Hepatocyte (in vitro differentiated cells): ENCODE results near the gene CC2D1A. TPM values are rescaled to one million over a fixed set of nuclear protein-coding genes. Genes with fewer than 3 reads are reported as not detected.
A peak's percentile ranks its signal among the peaks of the same experiment; 100 is the strongest.

ENCODE experiments used
- DNase-seq: peaks from one replicate; pipeline ENCODE4 v3.0.0-alpha.2; 2016; ENCODE audit warnings: low spot score
- H2AFZ ChIP-seq: fragments of 200-600 bp; sonication (generic); 2 replicates; pipeline ENCODE4 v1.6.0; 2016; ENCODE audit warnings: antibody characterized with exemption, mild to moderate bottlenecking
- H3K27ac ChIP-seq: fragments of 200-600 bp; sonication (generic); 2 replicates; pipeline ENCODE4 v1.5.1; 2016; ENCODE audit warnings: mild to moderate bottlenecking
- H3K27me3 ChIP-seq: fragments of 200-600 bp; sonication (generic); 2 replicates; pipeline ENCODE4 v1.6.1; 2016
- H3K36me3 ChIP-seq: fragments of 200-600 bp; sonication (generic); replicated peaks from 2 replicates; pipeline ENCODE4 v1.5.1; 2016; ENCODE audit warnings: low read depth; ENCODE audit not compliant: insufficient read depth
- H3K4me1 ChIP-seq: fragments of 200-600 bp; sonication (generic); 2 replicates; pipeline ENCODE4 v1.5.1; 2016; ENCODE audit warnings: mild to moderate bottlenecking, moderate library complexity; ENCODE audit not compliant: insufficient read depth
- H3K4me2 ChIP-seq: fragments of 200-600 bp; sonication (generic); 2 replicates; pipeline ENCODE4 v1.6.0; 2016
- H3K4me3 ChIP-seq: fragments of 200-600 bp; sonication (generic); 2 replicates; pipeline ENCODE4 v1.5.1; 2016; ENCODE audit warnings: mild to moderate bottlenecking
- H3K79me2 ChIP-seq: fragments of 200-600 bp; sonication (generic); 2 replicates; pipeline ENCODE4 v1.6.0; 2017; ENCODE audit warnings: mild to moderate bottlenecking
- H3K9me2 ChIP-seq: fragments of 200-600 bp; sonication (generic); replicated peaks from 2 replicates; pipeline ENCODE4 v1.6.0; 2017; ENCODE audit warnings: mild to moderate bottlenecking; ENCODE audit not compliant: insufficient read depth
- H3K9me3 ChIP-seq: fragments of 200-600 bp; sonication (generic); 2 replicates; pipeline ENCODE4 v1.5.1; 2016; ENCODE audit warnings: low read depth, mild to moderate bottlenecking
- H4K20me1 ChIP-seq: fragments of 200-600 bp; sonication (generic); 2 replicates; pipeline ENCODE4 v1.6.0; 2016; ENCODE audit warnings: mild to moderate bottlenecking; ENCODE audit not compliant: insufficient read depth, poor library complexity, severe bottlenecking
- EZH2 ChIP-seq: fragments of 200-600 bp; sonication (generic); IDR thresholded peaks from 2 replicates; pipeline ENCODE4 v1.6.1; 2016; ENCODE audit warnings: antibody characterized with exemption, mild to moderate bottlenecking, borderline replicate concordance
- EZH2phosphoT487 ChIP-seq: fragments of 200-600 bp; sonication (generic); IDR thresholded peaks from one replicate; pipeline ENCODE4 v1.6.1; 2018; ENCODE audit warnings: antibody characterized with exemption, mild to moderate bottlenecking, low read depth, moderate library complexity; ENCODE audit not compliant: unreplicated experiment, severe bottlenecking
- whole genome bisulfite sequencing: methylation state at CpG from one replicate; pipeline ENCODE4 v1.1.6; 2016; ENCODE audit warnings: low lambda C conversion rate; ENCODE audit errors: missing lambda C conversion rate; 5-methylcytosine and 5-hydroxymethylcytosine counted together
- polyA plus RNA-seq: library from polyadenylated mRNA; unstranded; fragments of >200 nt; fragmentation: Nextera tagmentation; extraction: Ambion mirVana; gene quantifications from 2 replicates; pipeline ENCODE4 v1.2.1, GENCODE V29; 2016
- total RNA-seq: library from RNA; depleted of rRNA; stranded (reverse); fragments of >200 nt; gene quantifications from 2 replicates; pipeline ENCODE4 v1.2.3, GENCODE V29; 2014
- TF ChIP-seq, protein P1 (sequence below): fragments of 200-600 bp; sonication (generic); IDR thresholded peaks from 2 replicates; pipeline ENCODE4 v1.5.1; 2016; ENCODE audit warnings: antibody characterized with exemption, mild to moderate bottlenecking; ENCODE audit not compliant: poor library complexity

The CC2D1A gene
- total and polyA plus RNA-seq, 2 experiments from 2014 or later = 20.8 to 43.3 TPM

GRCh38 chr19:13906910-13907309 lies 909 bp downstream of the CC2D1A start:
- no peak for DNase-seq
- H3K27ac ChIP-seq = peak overlapping the region; percentile 81
- H3K9me2 ChIP-seq = no peaks in the 10 kb centered on the region
- H2AFZ ChIP-seq = peak overlapping the region; percentile 80
- H3K4me3 ChIP-seq = peak overlapping the region; percentile 69
- H3K36me3 ChIP-seq = no peaks in the 10 kb centered on the region
- H3K27me3 ChIP-seq = no peaks in the 10 kb centered on the region
- H3K4me2 ChIP-seq = peak overlapping the region; percentile 91
- H3K79me2 ChIP-seq = peaks cover 14% of the 10 kb centered on the region
- 83% methylated on average over 5 of the region's 5 CpGs for WGBS
- peaks cover 8% of the 10 kb centered on the region for H3K4me1 ChIP-seq
- H4K20me1 ChIP-seq = no peaks in the 10 kb centered on the region
- TF ChIP-seq EZH2phosphoT487 (no peak), EZH2 (no peak)
- TF ChIP-seq, protein P1, sequence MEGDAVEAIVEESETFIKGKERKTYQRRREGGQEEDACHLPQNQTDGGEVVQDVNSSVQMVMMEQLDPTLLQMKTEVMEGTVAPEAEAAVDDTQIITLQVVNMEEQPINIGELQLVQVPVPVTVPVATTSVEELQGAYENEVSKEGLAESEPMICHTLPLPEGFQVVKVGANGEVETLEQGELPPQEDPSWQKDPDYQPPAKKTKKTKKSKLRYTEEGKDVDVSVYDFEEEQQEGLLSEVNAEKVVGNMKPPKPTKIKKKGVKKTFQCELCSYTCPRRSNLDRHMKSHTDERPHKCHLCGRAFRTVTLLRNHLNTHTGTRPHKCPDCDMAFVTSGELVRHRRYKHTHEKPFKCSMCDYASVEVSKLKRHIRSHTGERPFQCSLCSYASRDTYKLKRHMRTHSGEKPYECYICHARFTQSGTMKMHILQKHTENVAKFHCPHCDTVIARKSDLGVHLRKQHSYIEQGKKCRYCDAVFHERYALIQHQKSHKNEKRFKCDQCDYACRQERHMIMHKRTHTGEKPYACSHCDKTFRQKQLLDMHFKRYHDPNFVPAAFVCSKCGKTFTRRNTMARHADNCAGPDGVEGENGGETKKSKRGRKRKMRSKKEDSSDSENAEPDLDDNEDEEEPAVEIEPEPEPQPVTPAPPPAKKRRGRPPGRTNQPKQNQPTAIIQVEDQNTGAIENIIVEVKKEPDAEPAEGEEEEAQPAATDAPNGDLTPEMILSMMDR = no peak
- no peaks in the 10 kb centered on the region for H3K9me3 ChIP-seq

DNA sequence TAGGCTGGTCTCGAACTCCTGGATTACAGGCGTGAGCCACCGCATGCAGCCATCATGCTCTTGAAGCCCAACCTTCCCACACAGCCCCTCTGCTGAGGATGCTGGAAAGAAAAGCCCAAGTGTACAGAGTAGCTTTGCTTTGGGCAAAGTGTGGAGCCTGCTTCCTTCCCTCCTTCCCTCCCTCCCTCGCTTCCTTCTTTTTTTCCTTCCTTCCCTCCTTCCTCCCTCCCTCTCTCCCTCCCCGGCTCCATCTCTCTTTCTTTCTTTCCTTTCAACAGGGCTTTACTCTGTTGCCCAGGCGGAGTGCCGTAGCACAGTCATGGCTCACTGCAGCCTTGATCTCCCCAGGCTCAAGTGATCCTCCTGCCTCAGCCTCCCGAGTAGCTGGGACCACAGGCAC lies 2.7 kb downstream of the CC2D1A start:
- Histone ChIP-seq H3K27ac (no peak overlapping the region), H4K20me1 (no peaks in the 10 kb centered on the region), H3K9me3 (no peaks in the 10 kb centered on the region), H3K79me2 (peaks cover 14% of the 10 kb centered on the region), H2AFZ (no peak overlapping the region), H3K4me2 (no peak overlapping the region), H3K4me3 (no peak overlapping the region), H3K9me2 (no peaks in the 10 kb centered on the region), H3K27me3 (no peaks in the 10 kb centered on the region), H3K4me1 (peaks cover 8% of the 10 kb centered on the region), H3K36me3 (no peaks in the 10 kb centered on the region)
- TF ChIP-seq EZH2 = no peak
- DNase-seq = no peak
- 97% methylated on average over 7 of the region's 8 CpGs for WGBS

- H4K20me1 ChIP-seq = no peaks in the 10 kb centered on the region
- H3K27ac ChIP-seq = no peak overlapping the region
Observed at GRCh38 chr19:13909430-13909829, 3.4 kb downstream of the CC2D1A start.

DNA sequence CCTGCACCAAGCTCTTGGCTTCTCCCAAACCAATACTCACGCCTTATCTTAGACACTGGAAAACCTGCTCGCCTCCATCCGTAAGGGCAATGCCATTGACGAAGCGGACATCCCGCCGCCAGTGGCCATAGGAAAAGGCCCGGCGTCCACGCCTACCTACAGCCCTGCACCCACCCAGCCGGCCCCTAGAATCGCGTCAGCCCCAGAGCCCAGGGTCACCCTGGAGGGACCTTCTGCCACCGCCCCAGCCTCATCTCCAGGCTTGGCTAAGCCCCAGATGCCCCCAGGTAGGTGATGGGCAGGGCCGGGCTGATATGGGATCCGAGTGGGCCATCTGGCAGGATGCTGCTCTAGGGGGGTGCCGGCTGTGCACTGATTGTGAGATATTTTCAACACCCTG lies 7.4 kb downstream of the CC2D1A start:
- no peak overlapping the region for H3K4me3 ChIP-seq
- H4K20me1 ChIP-seq = no peaks in the 10 kb centered on the region
- H3K4me2 ChIP-seq = no peak overlapping the region
- TF ChIP-seq EZH2phosphoT487 (no peak), EZH2 (no peak)
- TF ChIP-seq, protein P1 = no peak
- WGBS = 96% methylated on average over 17 of the region's 17 CpGs
- no peak overlapping the region for H3K27ac ChIP-seq
- H3K27me3 ChIP-seq = no peaks in the 10 kb centered on the region
- H3K4me1 ChIP-seq = no peaks in the 10 kb centered on the region
- H3K9me2 ChIP-seq = no peaks in the 10 kb centered on the region
- H3K36me3 ChIP-seq = no peaks in the 10 kb centered on the region
- no peaks in the 10 kb centered on the region for H3K79me2 ChIP-seq
- H3K9me3 ChIP-seq = no peaks in the 10 kb centered on the region
- no peak for DNase-seq
- H2AFZ ChIP-seq = no peak overlapping the region

More at GRCh38 chr19:13909430-13909829, 3.4 kb downstream of the CC2D1A start:
- peaks cover 8% of the 10 kb centered on the region for H3K4me1 ChIP-seq
- H2AFZ ChIP-seq = no peak overlapping the region
- H3K4me3 ChIP-seq = no peak overlapping the region
- H3K9me2 ChIP-seq = no peaks in the 10 kb centered on the region
- DNase-seq = no peak
- no peaks in the 10 kb centered on the region for H3K36me3 ChIP-seq
- H3K4me2 ChIP-seq = no peak overlapping the region
- H3K9me3 ChIP-seq = no peaks in the 10 kb centered on the region
- peaks cover 14% of the 10 kb centered on the region for H3K79me2 ChIP-seq
- H3K27me3 ChIP-seq = no peaks in the 10 kb centered on the region
- WGBS = 98% methylated on average over 2 of the region's 2 CpGs
- no peak for TF ChIP-seq EZH2phosphoT487
- TF ChIP-seq, protein P1 = no peak
- TF ChIP-seq EZH2 = no peak
